Activated T-helper 1 cell treated with Interleukin-2 at 50 U/mL for 16 hours (primary cell): ENCODE results near the gene ATP2B3.

Source experiments
- DNase-seq: peaks from one replicate; pipeline ENCODE4 v3.0.0-alpha.2; 2020; ENCODE audit warnings: low read depth

Gene ATP2B3

DNA sequence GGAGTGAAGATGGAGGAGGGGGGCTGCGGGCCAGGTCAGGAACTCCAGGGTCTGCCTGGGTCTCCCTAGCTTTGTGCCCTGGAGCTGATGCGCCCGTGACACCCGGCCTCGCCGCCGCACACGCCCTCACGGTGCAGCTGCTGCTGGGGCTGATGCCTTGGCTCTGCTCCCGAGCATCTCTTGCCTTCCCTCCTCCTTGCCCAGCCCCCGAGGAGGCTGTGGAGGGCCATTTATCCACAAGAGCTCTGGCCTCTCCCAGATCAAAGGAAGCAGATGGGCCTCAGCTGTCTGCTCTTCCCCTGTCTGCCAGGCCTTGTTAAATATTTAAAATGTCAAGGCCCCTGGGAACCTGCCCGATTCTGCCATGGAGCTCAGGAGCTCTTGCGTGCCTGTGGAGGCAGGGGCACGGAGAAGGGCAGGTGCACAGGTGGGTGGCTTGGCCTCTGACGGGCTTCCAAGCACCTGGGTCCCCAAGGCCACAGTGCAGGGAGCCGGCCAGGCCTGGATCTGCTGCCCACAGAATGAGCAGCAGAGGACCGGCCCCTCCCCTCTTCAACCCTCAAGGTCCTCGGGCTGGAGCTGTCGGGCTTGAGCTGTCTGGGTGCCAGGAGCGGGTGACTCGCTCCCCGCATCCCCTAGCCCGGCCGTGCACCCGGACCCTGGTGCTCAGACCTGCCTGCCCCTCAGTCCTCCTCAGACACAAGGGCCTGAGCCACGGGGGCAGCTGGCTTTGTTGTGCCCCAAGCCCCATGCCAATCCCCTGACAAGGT lies 20.3 kb downstream of the ATP2B3 start:
- DNase-seq: no peak

DNA sequence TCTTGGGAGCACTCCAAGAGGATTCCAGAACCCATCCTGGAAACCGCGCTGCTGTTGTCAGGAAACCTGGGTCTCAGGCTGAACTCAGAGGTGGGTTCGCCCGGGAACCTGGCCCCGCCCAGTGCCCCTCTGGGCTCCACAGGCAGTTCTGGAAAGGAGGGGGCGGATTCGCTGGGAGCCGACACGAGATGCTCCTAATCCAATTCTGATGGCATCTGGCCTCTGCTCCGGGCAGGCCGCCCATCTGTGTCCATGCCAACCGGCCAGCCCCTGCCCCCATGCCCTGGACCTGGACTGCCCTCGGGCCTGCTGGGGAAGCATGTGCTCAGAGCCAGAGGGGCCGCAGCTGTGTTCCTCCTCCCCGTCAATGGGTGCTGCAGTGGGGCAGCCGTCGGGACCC lies 21.0 kb downstream of the ATP2B3 start:
- no peak for DNase-seq

DNA sequence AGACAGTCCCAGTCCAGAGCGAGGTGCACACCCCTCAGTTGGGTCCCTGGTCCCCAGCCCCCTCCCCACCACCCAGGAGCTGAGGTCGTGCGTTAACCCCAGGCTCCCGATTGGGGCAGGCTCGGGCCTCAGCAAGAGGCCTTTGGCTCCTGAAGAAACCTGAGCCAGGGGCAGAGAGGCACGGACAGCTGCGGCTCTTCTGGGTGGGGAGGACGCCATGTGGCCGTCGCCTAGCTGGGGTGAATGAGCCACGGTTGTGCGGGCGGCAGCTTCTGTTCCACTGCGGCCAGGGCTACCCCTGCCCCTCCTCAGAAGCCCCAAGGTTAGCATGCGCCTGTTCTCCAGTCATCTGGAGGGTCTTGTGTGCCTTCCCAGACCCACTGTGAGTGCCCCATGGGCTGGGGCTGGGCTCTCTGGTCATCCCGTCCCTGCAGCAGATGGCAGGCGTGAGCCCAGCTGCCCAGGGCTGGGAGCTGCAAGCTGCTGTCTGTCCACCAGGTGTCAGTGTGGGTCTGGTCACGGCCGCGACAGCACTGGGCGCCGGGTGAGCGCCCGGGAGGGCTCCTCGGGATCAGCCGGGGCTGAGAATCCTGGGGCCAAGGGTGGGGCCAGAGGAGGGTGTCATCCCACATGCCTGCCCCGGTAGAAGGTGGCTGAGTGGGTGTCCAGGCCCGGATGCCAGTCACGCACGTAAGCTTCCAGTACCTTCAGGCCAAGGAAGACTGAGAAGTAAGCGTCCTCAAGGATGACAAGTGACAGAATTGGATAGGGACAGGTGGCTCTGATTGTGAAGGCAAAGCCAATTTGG lies 21.9 kb downstream of the ATP2B3 start:
- DNase-seq: peak; percentile 33

DNA sequence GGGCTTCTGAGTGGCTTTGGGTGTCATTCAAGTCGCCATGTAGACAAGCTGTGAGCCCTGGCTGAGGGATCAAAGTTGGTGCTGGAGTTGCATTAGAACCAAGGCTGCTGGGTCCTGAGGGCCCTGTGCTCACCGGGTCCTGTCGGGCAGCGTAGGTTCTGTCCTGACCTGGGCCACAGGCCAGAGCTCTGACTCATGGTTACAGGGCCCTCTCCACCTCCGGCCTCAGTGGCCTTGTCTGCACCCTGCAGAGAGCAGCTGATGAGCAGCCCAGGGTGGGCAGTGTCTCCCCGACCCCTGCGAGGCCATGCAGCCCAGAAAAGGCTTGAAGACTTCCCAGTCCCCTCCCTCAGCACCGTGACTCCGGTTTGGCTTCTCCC lies 22.5 kb downstream of the ATP2B3 start:
- DNase-seq: no peak

DNA sequence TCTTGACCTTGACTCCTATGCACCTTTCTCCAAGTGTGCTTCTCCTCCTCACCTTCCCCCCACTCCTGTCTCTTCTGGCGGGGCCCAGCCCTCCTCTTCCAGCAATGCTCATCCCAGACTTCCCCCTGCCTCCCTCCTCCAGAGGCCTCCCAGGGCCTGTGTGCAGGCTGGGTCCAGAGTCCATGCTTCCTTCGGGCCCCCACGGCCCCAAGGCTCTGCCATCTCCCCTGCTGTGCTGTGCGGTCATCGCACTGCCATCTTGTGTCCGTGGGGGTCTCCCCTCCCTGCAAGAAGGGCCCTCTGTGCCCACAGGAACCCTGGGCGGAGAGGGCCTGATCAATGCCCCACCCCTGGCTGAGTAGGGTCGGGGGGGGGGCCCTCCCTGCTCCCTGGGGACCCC lies 27.3 kb downstream of the ATP2B3 start:
- no peak for DNase-seq

DNA sequence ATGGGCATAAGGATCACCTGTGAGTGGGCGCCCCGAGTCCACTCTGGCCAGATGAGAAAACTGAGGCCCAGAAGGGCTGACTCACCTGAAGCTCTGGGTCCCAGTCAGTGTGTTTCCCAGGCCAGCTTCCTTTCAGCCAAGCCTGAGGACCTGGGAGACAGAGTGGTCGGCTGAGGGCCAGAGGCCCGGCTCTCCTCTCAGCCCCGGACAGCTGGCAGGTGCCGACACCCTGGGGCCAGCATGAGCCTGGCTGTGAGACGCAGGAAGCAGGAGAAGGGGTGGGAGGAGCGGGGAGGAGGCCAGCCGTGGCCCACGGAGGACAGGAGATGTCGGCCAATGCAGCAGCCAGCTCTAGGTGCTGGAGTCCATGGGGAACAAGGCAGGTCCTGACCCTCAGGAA lies 28.9 kb downstream of the ATP2B3 start:
- no peak for DNase-seq

DNA sequence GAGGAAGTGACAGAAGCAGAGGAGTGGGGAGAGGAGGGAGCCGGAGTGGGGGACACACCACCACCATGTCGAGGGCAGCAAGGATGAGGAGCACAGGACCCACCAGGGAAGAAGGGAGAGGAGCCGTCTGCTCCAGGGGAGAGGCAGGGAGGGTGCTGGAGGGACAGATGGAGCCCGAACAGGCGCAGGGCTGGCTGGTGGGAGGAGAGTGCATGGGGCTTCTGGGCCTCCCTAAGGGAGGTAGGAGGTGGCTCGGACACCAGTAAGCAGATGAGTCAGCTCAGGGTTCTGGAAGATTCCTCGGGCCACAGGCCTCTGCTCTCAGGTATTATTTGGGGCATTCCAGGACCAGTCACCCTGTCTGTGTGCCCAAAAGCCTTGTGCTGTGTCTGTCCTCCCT lies 29.8 kb downstream of the ATP2B3 start:
- no peak for DNase-seq

DNA sequence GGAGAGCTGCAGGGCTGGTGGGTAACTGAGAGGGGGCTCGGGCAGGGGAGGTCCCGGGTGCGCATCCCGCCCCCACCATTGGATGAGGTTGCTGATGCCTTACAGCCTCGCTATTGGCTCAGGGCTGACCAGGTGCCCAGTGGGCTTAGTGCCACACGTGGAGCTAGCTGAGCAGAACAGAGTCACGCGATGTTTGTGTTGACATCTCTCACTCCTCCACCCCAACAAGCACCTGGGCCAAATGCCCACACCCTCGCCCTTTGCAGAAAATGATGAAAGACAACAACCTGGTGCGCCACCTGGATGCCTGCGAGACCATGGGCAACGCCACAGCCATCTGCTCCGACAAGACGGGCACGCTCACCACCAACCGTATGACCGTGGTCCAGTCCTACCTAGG lies 31.8 kb downstream of the ATP2B3 start:
- DNase-seq: no peak

DNA sequence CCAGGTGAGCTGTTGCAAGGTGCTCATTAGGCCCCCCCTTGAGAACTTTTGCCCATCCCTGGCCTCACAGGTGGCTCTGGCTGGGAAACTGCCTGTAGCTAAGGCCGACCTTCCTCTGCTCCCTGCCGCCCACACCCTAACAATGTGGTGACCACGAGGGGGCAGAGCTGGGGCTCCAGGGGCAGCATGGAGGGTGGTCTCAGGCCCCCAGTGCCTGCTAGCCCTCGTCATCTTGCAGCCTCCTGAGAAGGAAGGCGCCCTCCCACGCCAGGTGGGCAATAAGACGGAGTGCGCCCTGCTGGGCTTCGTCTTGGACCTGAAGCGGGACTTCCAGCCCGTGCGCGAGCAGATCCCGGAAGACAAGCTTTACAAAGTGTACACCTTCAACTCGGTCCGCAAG lies 32.4 kb downstream of the ATP2B3 start:
- DNase-seq: no peak

DNA sequence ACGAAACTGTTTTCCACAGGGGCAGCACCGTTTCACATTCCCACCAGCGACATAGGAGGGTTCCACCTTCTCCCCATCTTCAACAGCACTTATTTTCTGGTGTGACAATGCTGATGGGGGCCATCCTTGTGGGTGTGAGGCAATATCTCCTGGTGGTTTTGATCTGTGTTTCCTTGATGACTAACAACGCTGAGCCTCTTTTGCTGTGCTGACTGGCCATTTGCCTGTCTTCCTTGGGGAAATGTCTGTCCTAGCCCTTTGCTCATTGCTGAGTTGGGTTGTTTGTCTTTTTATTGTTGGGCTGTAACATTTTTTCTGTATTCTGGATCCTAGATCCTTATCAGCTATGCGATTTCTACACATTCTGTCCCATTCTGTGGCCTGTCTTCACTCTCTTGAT lies 33.7 kb downstream of the ATP2B3 start:
- no peak for DNase-seq

DNA sequence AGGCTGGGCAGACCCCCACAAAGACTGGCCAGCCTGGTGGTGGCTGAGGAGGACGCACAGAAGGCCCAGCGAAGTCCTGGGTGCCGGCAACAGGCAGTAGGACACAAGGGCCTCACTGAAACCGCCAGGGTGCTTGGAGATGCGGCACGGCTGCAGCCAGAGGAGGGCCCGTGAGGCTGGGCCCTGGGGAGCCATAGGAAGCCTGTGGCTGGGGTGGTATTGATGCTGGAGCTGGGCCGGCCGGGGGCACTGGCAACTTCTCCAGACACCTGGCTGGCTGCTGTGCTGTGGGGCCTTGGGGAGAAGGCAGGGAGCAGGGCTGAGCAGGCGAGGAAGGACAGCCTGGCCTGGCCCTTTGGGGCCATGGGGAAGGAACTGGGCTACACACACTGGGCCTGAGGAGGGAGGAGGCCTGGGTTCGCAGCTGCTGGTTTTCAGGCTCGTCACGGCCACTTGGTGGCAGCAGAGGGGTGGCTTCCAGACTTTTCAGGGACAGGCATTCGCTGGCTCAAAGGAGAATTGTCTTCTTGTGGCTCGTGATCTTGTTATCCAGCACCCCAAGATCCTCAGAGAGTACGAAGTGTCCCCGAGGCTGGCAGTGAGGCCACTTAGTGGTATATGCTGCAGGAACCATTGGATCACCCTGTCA lies 37.2 kb downstream of the ATP2B3 start:
- peak; percentile 32 for DNase-seq

DNA sequence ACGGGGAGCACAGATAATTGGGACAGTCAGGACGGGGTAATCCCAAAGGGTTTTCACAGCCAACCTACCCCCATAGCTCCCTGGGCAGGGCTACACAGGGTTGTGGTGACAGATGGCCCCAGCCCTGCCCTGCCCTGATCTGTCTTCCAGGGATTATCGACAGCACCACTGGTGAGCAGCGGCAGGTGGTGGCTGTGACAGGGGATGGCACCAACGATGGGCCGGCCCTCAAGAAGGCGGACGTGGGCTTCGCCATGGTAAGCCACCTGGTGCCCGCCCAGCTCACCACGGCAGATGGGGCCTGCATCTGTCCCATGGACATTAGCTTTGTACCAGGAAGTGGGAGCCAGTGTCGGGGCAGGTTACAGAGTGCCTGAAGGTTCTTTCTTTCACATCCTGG lies 39.3 kb downstream of the ATP2B3 start:
- DNase-seq: no peak

DNA sequence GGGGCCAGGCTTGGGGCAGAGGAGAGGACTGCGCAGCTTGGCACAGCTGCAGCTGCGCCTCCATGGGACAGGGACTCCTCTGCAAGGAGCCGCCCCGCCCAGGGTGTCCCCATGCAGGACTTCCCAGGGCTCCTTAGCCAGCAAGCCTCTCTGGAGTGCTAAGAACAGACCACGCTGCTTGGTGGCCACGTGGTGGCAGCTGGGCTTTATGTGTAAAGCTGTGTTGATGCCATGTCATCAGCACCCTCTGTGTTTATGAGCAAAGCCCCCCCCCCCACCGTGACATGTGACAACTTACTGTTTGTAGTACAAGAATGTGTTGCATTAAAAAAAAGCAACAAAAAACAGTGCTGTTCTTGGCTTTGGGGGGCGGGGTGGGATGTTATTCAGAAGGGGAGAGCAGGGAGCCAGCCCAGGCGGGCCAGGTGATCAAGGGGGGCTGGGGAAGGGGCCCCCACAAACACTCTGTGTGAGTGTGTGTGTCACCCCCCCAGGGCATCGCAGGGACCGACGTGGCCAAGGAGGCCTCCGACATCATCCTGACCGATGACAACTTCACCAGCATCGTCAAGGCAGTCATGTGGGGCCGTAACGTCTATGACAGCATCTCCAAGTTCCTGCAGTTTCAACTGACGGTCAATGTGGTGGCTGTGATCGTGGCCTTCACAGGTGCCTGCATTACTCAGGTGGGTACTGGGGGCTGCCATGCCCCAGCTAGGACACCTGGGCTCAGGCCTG lies 40.3 kb downstream of the ATP2B3 start:
- DNase-seq: no peak

DNA sequence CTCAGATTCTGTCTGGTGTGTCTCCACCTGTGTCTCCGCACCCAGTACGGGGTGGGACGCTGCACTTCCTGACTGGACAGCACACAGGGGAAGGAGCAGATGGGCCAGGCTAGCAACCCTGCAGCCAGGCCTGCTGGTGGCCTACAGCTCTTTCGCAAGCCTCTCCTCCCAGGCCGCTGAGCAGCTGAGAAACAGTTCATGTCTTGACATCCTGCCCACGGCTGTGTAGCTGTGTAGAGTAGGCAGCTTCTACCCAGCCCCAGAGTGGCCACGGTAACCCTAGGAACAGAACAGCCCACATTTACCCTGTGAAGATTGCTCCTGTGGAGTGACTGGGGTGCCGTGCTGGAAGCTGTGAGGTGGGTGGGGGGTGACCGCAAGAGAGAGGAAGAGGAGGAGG lies 42.6 kb downstream of the ATP2B3 start:
- DNase-seq: no peak

DNA sequence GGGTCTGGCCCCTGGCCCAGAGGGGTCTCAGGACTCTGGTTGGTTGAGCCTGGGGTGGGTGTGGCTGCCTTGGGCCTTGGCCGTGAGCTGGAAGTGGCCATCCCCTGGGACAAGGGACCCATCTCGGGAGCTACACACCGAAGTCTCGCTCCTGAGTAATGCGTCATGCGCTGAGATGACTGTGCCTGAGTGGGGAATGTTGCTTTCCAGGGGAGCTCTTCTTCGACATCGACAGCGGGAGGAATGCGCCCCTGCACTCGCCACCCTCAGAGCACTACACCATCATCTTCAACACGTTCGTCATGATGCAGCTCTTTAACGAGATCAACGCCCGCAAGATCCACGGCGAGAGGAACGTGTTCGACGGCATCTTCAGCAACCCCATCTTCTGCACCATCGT lies 43.0 kb downstream of the ATP2B3 start:
- no peak for DNase-seq

DNA sequence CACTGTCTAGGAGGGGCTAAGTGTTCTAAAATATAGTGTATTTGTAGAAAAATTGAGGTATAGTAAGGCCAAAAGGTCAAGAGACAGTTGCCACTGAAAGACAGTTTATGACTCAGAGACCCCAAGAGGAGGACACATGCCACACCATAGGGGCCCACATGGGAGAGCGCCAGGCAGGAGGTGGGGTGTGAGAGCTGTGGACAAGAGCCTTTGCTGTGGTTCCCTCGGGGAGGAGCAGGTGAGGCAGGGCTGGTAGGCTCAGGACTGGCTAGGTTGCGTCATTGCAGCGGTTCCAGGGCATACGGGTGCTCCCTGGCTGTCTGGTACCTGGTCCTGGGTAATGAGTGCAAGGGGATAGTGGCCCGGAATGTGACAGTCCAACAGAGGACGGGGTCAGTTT lies 43.9 kb downstream of the ATP2B3 start:
- no peak for DNase-seq

DNA sequence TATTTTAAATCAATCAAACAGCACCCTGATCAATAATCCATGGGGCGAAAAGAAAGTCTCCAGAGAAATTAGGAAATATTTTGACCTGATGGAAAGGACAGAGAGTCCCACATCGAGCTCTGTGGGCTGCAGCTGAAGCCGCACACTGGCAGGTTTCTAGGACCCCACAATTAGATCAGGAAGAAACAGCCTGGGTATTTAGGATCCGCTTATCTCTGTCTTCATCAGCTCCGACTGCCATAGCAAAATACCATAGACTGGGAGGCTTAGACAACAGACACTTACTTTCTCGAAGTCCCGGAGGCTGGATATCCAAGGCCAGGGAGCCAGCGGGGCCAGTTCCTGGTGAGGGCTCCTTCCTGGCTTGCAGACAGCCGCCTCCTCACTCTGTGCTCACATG lies 45.1 kb downstream of the ATP2B3 start:
- DNase-seq: no peak

DNA sequence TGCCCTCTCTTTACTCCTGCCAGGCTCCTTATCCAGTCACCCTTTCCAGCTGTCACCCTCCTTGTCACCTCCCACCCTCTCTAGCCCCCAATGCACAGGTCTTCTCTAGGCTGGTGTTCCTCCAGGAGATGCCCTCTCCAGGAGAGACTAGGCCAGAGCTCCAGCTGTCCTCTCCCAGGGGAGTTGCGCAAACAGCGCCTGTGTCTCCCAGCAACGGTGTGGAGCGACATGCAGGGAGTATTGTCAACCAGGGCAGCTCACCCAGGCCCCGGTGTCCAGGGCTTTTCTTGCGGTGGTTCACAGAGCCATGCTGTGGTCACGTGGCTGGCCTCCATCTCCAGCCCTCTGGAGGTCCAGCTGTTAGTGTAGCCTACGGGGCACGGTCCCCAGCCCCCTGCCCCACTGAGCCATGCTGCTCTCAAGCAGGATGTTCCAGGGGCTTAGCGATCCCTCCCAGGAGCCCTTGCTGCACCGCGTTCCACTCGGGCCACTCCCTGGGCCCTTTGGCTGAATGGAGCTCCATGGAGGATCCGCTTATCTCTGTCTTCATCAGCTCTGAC lies 46.7 kb downstream of the ATP2B3 start:
- no peak for DNase-seq

DNA sequence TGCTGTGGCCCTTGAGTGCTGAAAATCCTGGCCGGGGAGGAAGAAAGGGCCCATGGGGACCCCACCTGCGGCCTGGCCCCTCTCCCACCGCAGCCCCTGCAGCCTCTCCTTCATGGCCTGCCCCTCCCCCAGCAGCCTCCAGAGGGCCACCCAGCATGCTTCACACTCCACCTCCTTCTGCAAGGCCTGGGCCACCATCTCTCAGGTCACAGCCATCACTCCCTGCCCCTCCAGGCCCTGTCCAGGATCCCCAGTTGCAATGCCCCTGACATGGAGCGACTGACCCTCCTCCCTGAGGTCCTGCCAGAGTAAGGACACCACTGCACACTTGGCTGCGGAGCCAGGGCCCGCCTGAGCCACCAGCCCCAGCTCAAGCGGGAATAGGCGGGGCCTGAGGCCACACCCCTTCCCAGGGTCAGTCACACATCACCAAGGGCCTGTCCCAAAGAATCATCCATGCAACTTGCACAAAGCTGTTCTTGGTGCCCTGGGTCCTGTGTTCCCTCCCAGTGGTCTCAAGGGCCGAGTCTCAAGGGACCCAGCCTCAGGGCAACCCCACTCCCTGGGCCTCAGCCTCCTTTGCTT lies 48.6 kb downstream of the ATP2B3 start:
- no peak for DNase-seq

DNA sequence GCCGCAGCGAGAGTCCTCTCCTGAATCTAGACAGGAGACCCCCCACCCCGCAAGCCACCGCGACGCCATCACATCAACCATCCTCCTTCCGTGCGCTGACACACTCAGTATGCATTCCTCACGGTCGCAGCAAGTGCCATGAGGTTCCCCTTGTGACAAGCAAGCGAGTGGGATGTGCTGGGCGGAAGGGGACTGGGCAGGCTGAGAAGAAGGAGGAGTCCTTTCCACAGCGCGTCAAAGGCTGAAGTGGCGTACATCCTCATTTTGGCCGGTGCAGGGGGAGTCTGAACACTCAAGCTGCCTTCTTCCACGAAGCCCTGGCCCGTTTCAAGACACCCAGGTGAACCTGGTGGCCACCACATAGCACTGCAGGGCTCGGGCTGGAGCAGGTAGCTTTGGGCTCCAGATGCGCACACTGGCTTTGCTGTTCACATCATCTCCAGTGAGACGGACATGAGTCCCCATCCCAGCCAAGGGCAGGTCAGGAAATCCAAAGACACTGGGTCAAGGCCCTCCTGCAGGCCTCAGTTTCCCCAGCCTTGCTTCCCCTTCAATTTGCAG lies 51.1 kb downstream of the ATP2B3 start:
- DNase-seq: no peak

DNA sequence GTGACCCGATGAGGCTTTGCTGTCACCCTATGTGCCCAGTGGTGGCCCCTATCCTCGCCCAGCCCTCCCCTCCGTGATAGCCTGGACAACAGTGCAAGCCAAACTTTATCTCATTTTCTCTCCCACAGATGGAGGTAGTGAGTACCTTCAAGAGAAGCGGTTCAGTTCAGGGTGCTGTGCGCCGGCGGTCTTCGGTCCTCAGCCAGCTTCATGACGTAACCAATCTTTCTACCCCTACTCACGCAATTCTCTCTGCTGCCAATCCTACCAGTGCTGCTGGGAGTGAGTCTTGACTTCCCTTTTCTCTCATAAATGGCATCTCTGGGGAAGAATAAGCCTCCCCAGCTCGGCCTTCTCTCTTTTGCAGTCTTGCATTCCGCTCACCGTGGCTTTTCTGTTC lies 52.0 kb downstream of the ATP2B3 start:
- DNase-seq: no peak

DNA sequence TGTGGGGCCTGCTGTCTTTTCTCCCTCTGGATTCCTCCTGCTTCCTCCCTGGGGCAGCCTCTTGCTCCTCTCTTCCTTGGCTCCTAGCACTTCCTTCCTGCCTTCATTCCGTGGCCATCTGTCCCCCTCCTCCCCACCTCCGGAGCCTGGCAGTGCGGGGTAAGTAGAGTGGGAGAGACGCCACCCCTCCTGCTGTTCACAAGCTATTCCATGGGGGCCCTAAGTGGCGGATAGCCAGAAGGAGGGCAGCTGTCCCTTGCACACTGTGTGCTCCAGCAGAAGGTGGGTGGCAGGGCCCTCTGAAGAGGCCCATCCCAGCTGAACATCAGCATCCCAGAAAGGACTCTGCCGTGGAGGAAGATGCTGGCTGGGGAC lies 54.1 kb downstream of the ATP2B3 start:
- no peak for DNase-seq
